Lower leg skin (tissue), 3 donors: ENCODE data around the gene SCAF1.

Experiments
- CTCF ChIP-seq, 3 donors: fragments of 450-650 bp; IDR thresholded peaks; one replicate each; pipeline ENCODE4 v1.5.1; 2016; ENCODE audit warnings: antibody characterized with exemption in 3 of 3, mild to moderate bottlenecking in 3 of 3, moderate library complexity in 2 of 3
- POLR2A ChIP-seq, 2 donors: fragments of 450-650 bp; IDR thresholded peaks; one replicate each; pipeline ENCODE4 v1.6.1; 2016 to 2017; ENCODE audit warnings: antibody characterized with exemption in 2 of 2, mild to moderate bottlenecking in 1 of 2, moderate library complexity in 1 of 2

GRCh38 chr19:49685845-49686332, 43.9 kb downstream of the SCAF1 start:
- TF ChIP-seq CTCF (IDR thresholded peaks at IDR 0.05) (no peak), POLR2A (IDR thresholded peaks at IDR 0.05) (no peak)
